WTC11 (cell line): Measurements from ENCODE around the gene NLRP3.
"Not testable (repeated sequence)": the region's sequence is repeated elsewhere in the genome, so short reads cannot be mapped to it uniquely, and the experiment has no call there.

Experiments used
- CTCF ChIP-seq: fragments of 200-600 bp; IDR thresholded peaks from 2 replicates; pipeline ENCODE4 v1.8.0; 2022; ENCODE audit warnings: antibody characterized with exemption
- FOXK1 ChIP-seq: sonication (generic); formaldehyde crosslinking; IDR thresholded peaks from 2 replicates; pipeline ENCODE4 v1.8.0; 2022; ENCODE audit warnings: mild to moderate bottlenecking, moderate library complexity, missing genetic modification reagents
- FOXP4 ChIP-seq: sonication (generic); formaldehyde crosslinking; IDR thresholded peaks from 2 replicates; pipeline ENCODE4 v1.8.0; 2022; ENCODE audit warnings: mild to moderate bottlenecking, missing genetic modification reagents
- TCF7 ChIP-seq: sonication (generic); formaldehyde crosslinking; IDR thresholded peaks from 2 replicates; pipeline ENCODE4 v1.8.0; 2022; ENCODE audit warnings: mild to moderate bottlenecking, low read depth, missing genetic modification reagents, moderate library complexity
- ZNF317 ChIP-seq: sonication (generic); formaldehyde crosslinking; IDR thresholded peaks from 2 replicates; pipeline ENCODE4 v1.8.1; 2023; ENCODE audit warnings: low read depth, mild to moderate bottlenecking, moderate library complexity, missing genetic modification reagents, borderline replicate concordance
- TF ChIP-seq, protein P1 (sequence below): sonication (generic); formaldehyde crosslinking; IDR thresholded peaks from 2 replicates; pipeline ENCODE4 v1.8.0; 2022; ENCODE audit warnings: mild to moderate bottlenecking, missing genetic modification reagents
- TF ChIP-seq, protein P2 (sequence below): fragments of 250-450 bp; sonication (Bioruptor Pico); IDR thresholded peaks from 2 replicates; pipeline ENCODE4 v1.9.0; 2021; ENCODE audit warnings: mild to moderate bottlenecking, borderline replicate concordance
- TF ChIP-seq, protein P3 (sequence below): sonication (generic); formaldehyde crosslinking; IDR thresholded peaks from 2 replicates; pipeline ENCODE4 v1.8.1; 2023; ENCODE audit warnings: mild to moderate bottlenecking, missing genetic modification reagents, moderate library complexity
- TF ChIP-seq, protein P4 (sequence below): fragments of 250-450 bp; sonication (Bioruptor Pico); IDR thresholded peaks from 2 replicates; pipeline ENCODE4 v1.9.0; 2021; ENCODE audit warnings: mild to moderate bottlenecking
- TF ChIP-seq, protein P5 (sequence below): sonication (generic); formaldehyde crosslinking; IDR thresholded peaks from 2 replicates; pipeline ENCODE4 v1.8.1; 2022; ENCODE audit warnings: low read depth, missing genetic modification reagents, borderline replicate concordance

DNA sequence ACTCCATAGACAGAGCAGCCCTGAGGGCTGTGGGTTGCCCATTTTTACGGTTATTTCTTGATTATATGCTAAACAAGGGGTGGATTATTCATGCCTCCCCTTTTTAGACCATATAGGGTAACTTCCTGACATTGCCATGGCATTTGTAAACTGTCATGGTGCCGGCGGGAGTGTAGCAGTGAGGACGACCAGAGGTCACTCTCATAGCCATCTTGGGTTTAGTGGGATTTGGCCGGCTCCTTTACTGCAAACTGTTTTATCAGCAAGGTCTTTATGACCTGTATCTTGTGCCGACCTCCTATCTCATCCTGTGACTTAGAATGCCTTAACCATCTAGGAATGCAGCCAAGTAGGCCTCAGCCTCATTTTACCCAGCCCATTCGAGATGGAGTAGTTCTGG lies 38.3 kb upstream of the NLRP3 start:
- TF ChIP-seq CTCF; FOXP4; TCF7 (CRISPR knock-in tag); FOXK1 (CRISPR knock-in tag); ZNF317 (CRISPR knock-in tag): not testable (repeated sequence)
- TF ChIP-seq, protein P1, sequence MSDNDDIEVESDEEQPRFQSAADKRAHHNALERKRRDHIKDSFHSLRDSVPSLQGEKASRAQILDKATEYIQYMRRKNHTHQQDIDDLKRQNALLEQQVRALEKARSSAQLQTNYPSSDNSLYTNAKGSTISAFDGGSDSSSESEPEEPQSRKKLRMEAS (CRISPR knock-in tag) = not testable (repeated sequence)
- TF ChIP-seq, protein P2, sequence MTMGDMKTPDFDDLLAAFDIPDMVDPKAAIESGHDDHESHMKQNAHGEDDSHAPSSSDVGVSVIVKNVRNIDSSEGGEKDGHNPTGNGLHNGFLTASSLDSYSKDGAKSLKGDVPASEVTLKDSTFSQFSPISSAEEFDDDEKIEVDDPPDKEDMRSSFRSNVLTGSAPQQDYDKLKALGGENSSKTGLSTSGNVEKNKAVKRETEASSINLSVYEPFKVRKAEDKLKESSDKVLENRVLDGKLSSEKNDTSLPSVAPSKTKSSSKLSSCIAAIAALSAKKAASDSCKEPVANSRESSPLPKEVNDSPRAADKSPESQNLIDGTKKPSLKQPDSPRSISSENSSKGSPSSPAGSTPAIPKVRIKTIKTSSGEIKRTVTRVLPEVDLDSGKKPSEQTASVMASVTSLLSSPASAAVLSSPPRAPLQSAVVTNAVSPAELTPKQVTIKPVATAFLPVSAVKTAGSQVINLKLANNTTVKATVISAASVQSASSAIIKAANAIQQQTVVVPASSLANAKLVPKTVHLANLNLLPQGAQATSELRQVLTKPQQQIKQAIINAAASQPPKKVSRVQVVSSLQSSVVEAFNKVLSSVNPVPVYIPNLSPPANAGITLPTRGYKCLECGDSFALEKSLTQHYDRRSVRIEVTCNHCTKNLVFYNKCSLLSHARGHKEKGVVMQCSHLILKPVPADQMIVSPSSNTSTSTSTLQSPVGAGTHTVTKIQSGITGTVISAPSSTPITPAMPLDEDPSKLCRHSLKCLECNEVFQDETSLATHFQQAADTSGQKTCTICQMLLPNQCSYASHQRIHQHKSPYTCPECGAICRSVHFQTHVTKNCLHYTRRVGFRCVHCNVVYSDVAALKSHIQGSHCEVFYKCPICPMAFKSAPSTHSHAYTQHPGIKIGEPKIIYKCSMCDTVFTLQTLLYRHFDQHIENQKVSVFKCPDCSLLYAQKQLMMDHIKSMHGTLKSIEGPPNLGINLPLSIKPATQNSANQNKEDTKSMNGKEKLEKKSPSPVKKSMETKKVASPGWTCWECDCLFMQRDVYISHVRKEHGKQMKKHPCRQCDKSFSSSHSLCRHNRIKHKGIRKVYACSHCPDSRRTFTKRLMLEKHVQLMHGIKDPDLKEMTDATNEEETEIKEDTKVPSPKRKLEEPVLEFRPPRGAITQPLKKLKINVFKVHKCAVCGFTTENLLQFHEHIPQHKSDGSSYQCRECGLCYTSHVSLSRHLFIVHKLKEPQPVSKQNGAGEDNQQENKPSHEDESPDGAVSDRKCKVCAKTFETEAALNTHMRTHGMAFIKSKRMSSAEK (CRISPR knock-in tag) = not testable (repeated sequence)
- TF ChIP-seq, protein P3, sequence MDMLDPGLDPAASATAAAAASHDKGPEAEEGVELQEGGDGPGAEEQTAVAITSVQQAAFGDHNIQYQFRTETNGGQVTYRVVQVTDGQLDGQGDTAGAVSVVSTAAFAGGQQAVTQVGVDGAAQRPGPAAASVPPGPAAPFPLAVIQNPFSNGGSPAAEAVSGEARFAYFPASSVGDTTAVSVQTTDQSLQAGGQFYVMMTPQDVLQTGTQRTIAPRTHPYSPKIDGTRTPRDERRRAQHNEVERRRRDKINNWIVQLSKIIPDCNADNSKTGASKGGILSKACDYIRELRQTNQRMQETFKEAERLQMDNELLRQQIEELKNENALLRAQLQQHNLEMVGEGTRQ (CRISPR knock-in tag) = not testable (repeated sequence)
- TF ChIP-seq, protein P4, sequence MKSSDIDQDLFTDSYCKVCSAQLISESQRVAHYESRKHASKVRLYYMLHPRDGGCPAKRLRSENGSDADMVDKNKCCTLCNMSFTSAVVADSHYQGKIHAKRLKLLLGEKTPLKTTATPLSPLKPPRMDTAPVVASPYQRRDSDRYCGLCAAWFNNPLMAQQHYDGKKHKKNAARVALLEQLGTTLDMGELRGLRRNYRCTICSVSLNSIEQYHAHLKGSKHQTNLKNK (CRISPR knock-in tag) = not testable (repeated sequence)
- TF ChIP-seq, protein P5, sequence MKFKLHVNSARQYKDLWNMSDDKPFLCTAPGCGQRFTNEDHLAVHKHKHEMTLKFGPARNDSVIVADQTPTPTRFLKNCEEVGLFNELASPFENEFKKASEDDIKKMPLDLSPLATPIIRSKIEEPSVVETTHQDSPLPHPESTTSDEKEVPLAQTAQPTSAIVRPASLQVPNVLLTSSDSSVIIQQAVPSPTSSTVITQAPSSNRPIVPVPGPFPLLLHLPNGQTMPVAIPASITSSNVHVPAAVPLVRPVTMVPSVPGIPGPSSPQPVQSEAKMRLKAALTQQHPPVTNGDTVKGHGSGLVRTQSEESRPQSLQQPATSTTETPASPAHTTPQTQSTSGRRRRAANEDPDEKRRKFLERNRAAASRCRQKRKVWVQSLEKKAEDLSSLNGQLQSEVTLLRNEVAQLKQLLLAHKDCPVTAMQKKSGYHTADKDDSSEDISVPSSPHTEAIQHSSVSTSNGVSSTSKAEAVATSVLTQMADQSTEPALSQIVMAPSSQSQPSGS (CRISPR knock-in tag) = not testable (repeated sequence)
